Neural progenitor cell (in vitro differentiated cells): ENCODE data around the gene NDN.

ENCODE experiments used
- CTCF ChIP-seq: fragments of 200-600 bp; sonication (generic); IDR thresholded peaks from 2 replicates; pipeline ENCODE4 v1.5.1; 2017; ENCODE audit warnings: antibody characterized with exemption, mild to moderate bottlenecking
- EZH2 ChIP-seq: fragments of 200-600 bp; sonication (generic); IDR thresholded peaks from 2 replicates; pipeline ENCODE4 v1.6.1; 2017; ENCODE audit warnings: antibody characterized with exemption, mild to moderate bottlenecking, moderate library complexity

- no peak for TF ChIP-seq CTCF
- TF ChIP-seq EZH2: no peak
These were observed 40.2 kb downstream of the NDN start for GRCh38 chr15:23647001-23647295.
